ENCODE results near the gene DISC1. TPM values are rescaled to one million over a fixed set of nuclear protein-coding genes. Genes with fewer than 3 reads are reported as not detected.

The DISC1 gene
- polyA plus RNA-seq, 1 of the 3 experiments (the other 2 are of a cell fraction) = 1.7 TPM

DNA sequence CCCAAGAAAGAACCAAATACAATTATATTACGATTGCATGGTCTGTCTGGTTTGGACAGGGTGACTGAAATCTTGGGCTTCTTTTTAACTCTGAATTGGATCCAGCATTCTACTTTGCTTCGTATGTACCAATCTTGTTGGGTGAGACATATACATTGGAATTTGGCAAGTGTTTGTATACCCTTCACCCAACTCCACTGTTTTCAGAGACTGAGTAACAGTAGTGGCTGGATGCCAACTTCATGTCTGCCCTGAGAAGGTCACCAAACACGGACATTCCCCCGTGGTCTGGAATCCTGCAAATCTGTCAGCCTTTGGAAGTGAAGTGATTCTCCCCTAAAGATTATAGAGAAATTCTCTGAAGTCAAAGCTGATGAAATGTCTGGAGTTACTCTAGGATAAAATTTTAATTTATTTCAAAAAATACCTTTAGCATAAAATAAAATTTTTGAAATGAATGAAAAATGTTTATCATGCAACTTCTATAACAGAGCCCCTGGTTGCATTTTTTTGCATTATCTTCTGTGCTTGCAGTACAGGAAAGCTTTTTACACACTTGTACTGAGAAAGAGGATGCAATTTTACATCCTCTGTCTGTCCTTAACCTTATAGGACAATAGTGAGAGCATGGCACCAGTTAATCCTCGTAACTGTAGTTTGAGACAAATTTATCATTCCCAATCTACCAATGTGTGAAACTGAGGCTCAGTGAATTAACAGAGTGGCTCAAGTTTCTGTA, 201.8 kb downstream of the DISC1 start (continued):
- TF ChIP-seq ZBTB33 (IDR thresholded peaks at IDR 0.05; ENCODE audit: borderline replicate concordance, low read depth) (peak; percentile 76; the same call in 1 of the 2 replicates), MEF2A (IDR thresholded peaks at IDR 0.05; ENCODE audit: borderline replicate concordance, low read depth) (peak; percentile 75), TCF12 (IDR thresholded peaks at IDR 0.05) (peak; percentile 98), RAD21 (IDR thresholded peaks at IDR 0.05; ENCODE audit: low read length) (no peak), GATA2 (CRISPR knock-in tag; IDR thresholded peaks at IDR 0.05) (no peak), POLR2AphosphoS5 (IDR thresholded peaks at IDR 0.05; ENCODE audit: low read depth, low read length) (peak; percentile 72; the same call in 1 of the 2 replicates), FOSL2 (IDR thresholded peaks at IDR 0.05; ENCODE audit: borderline replicate concordance, low read depth) (peak; percentile 89), CHD2 (IDR thresholded peaks at IDR 0.05; ENCODE audit: low read length, partially characterized antibody) (no peak), MXI1 (IDR thresholded peaks at IDR 0.05; ENCODE audit: low read depth, low read length) (no peak), GABPA (IDR thresholded peaks at IDR 0.05; ENCODE audit: low read depth) (0 out of 2 replicates have a peak, but pooled peaks have one; percentile 19), FOXM1 (IDR thresholded peaks at IDR 0.05; ENCODE audit: low read depth) (peak; percentile 77; the same call in 1 of the 2 replicates)

DNA sequence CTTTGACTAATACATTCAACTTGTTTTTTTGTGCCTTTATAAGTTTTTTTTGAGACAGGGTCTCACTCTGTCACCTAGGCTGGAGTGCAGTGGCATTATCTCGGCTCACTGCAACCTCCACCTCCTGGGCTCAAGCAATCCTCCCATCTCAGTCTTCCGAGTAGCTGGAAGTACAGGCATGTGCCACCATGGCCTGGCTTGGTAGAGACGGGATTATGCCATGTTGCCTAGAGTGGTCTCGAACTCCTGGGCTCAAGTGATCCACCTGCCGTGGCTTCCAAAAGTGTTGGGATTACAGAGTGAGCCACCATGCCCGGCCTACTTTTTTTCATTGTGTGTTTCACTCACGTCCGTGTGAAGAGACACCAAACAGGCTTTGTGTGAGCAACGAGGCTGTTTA, 202.7 kb downstream of the DISC1 start:
- Histone ChIP-seq H2AFZ (ENCODE audit: low read depth) (no peak overlapping the region), H3K9me3 (no peaks in the 10 kb centered on the region), H3K9me2 (no peaks in the 10 kb centered on the region), H4K20me1 (ENCODE audit: insufficient read depth) (no peaks in the 10 kb centered on the region), H3K9ac (no peak overlapping the region), H3K4me3 (ENCODE audit: low read depth in 2 of 2, low read length in 1 of 2) (no peak overlapping the region), H3F3A (replicated peaks; ENCODE audit: insufficient read depth) (peaks cover 21% of the 10 kb centered on the region), H3K4me2 (no peak overlapping the region), H3K27ac (ENCODE audit: low read depth in 2 of 2, low read length in 1 of 2) (no peak overlapping the region), H3K79me2 (ENCODE audit: insufficient read depth) (no peaks in the 10 kb centered on the region), H3K36me3 (replicated peaks in 1 of 2; ENCODE audit: control insufficient read depth in 1 of 2, insufficient read depth in 2 of 2, low read length in 1 of 2) (no peaks in the 10 kb centered on the region), H3K4me1 (ENCODE audit: control insufficient read depth in 1 of 2, insufficient read depth in 2 of 2, low read depth in 1 of 2, low read length in 1 of 2) (peaks cover 12 to 13% of the 10 kb centered on the region in 2 experiments; a peak in 3 of 4 replicates), H3K27me3 (ENCODE audit: insufficient read depth) (no peaks in the 10 kb centered on the region)
- no peak for DNase-seq
- CTCF ChIA-PET = no interaction called here
- WGBS (ENCODE audit: low lambda C conversion rate) = 99% methylated on average over 8 of the region's 9 CpGs
- TF ChIP-seq IRF3 (IDR thresholded peaks at IDR 0.05; ENCODE audit: low read depth, low read length) = no peak
- POLR2A ChIA-PET = no interaction called here

Data from SK-N-SH (cell line).